GM18907 (cell line): ENCODE data around the gene ABLIM2.

Experiments used
- ATAC-seq: cut with Tn5 transposase; IDR thresholded peaks from one replicate; pipeline ENCODE4 v1.9.1; 2021; ENCODE audit warnings: mild to moderate bottlenecking, moderate library complexity; ENCODE audit not compliant: unreplicated experiment

ABLIM2 gene

DNA sequence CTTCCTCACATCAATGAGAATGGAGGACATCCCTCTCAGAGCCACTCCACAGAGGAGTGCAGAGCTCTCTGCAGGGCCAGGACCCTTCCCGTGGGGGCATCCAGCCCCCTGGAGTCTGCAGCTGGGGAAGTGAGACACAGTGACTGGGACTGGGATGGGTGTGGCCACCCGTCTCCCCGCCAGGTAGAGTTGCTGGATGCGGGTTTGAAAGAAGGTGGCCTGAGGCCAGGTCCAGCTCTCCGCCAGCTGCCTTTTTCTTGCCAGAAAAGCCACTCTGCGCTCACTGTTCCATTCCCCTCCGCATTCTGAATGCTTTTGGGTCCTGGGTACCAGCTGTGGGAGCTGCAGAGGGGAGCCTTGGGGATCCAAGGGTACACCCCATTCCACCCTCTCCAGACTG is 82.6 kb downstream of the ABLIM2 start:
- ATAC-seq, result no peak

GRCh38 chr4:8073206-8073863 is 85.3 kb downstream of the ABLIM2 start:
- ATAC-seq, result no peak

GRCh38 chr4:8072235-8072968 is 86.2 kb downstream of the ABLIM2 start:
- ATAC-seq, result no peak

- ATAC-seq, result no peak
Observed at GRCh38 chr4:8071766-8072165, 86.8 kb downstream of the ABLIM2 start.

DNA sequence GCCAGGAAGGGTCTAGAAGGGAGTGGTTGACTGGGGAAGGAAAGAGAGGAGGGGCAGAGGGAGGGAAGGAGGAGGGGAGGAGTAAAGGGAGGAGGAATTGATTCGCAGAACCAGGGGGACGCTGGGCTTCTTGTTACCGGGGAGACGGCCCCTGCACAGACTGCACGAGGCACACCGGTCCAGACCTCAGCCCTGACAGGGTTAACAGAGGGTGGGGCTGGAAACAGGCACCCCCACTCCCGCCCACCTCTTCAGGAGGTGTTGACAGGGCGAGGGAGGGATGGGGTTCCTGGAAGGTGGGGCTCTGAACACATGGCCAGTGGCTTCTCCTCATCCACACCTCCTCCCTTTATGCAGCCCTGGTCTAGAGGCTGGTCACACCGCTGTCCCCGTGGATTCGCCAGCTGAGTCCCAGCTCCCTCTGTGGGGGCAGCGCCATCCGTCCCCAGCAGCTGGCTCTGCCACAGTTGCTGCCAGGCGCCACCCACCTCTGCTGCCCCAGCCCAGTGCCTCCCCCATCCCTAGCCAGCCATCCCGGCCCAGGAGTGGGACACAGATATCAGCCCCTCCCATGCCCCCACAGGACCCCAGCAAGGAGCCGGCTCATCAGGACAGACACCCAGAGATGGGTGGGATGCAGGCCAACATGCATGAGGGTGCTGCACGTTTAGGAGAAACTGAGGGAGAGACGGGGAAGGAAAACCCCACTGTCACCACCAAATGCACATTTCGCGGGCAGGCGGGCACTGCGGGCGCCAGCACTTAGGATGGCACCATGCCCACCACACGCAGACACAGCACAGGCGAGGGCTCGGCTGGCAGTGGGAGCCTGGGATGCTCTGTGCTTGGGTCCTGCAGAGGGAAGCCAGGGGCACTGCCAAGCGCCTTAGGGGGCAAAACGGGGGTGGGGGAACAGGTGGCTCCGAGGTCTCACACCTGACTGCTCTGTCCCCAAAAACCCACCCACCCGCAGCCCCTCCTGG is 87.6 kb downstream of the ABLIM2 start:
- ATAC-seq, result no peak

DNA sequence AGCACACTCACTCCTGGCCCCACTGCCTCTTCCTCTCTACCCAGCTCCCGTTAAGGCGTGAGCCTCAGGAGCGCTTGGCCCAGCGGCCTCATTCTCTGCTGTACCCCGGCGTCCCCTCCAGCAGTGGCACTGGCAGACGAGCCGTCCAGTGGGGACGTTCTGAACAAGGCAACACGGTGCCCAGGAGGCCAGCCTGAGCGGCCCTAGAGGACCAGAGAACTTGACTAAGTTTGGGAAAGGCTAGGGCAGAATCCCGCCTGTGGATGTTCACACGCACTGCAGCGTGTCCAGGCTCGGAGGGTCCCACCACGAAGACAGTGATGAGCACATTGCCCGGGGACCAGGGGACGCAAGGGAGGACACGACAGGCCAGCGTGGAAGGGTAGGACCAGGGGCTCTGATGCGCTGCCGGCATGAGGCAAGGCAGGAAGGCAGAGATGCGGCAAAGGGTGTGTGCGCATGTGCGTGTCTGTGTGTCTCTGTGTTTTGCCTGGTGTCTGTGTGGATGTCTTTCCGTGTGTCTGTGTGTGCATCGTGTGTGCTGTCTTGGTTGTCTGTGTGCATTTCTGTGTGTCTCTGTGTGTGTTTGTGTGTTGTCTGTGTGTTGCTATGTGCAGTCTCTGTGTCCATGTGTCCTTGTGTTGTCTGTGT is 89.4 kb downstream of the ABLIM2 start:
- no peak for ATAC-seq

DNA sequence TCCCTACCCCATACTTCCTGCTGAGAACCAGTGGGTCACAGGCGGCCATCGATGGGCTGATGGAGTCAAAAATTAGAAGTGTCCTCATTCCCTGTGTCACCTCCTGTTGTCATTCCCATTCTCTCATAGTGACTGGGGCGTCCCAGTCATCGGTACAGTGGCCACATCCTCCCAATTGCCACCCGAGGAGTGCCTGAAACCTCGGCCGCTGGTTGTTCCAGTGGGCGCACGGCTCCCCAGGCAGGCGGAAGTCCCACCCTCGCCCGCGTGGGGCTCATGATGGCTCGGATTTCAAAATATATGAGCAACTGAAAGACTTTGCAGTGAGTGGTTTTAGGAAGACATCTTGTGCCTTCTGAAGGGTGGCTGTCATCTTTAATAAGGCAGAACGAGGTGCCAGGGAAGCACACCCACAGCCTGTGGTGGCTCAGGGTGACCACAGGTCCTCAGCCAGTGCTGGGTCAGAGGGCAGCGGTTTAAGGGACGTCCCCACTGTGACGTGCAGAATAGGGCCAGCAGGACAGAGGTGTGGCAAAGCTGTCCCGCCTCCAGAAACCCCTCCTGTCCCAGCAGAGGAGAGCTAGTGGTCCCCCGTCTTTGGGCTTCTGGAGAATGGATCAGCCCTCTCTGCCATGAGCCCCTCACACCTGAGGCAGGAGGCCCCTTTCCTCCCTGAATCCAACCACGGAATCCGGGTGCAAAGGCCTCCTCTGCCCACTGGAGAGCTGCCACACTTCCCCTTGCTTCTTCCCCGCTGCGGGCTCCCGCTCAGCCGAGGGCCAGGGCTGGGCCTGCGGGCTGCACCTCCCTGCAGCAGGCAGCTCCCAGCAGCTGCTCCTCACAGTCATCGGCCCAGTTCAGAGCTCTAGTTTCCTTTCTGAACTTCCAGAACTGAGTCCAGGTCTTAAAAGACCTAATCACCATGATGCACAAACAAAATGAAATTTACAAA is 90.4 kb downstream of the ABLIM2 start:
- ATAC-seq, result no peak

DNA sequence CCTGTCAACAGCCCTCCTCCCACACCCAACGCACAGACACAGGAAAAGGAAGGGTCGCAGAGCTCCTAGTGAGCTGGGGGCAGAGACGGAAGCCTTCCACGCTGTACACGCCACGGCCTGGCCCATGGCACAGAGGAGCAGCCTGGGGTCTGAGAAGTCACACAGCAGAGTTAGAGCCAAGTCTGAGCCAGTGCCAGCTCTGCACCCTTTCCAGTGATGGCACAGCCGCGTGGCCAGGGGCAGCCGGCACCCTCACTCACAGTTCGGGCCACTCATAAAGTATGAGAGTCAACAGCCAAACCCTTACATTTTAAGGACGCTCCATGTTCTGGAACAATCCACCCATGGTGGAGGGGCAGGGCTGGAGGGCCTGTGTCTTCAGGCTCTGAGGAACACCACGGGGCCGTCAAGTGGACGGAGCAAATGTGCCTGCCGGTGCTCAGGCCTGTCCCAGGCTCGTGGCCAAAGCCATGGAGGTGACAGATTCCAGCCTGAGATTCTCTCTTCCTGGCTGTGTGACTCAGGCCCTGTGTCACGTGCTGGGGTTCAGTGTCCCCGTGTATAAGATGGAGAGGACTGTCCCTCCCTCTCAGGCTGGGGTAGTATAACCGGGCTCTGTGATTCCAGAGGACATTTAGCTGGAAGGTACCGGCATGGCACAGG is 91.2 kb downstream of the ABLIM2 start:
- ATAC-seq, result no peak

DNA sequence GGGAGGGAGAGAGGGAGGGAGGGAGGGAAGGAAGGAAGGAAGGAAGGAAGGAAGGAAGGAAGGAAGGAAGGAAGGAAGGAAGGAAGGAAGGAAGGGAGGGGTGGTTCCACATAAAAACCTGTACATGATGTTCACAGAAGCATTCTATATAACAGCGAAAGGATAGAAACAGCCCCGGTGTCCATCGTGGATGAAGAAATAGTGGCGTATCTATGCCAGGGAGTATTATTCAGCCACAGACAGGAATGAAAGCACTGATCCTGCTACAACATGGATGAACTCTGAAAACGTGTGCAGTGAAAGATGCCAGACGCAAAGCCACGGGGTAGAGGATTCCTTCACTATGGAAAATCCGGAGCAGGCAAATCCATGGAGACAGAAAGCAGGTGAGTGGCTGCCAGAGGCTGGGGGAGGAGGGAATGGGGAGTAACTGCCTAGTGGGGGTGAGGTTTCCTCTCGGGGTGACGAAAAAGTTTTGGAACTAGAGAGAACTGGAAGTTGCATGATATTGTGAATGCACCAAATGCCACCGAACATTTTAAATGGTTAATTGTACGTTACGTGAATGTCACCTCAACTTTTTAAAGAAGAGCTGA is 92.2 kb downstream of the ABLIM2 start:
- ATAC-seq, result no peak

DNA sequence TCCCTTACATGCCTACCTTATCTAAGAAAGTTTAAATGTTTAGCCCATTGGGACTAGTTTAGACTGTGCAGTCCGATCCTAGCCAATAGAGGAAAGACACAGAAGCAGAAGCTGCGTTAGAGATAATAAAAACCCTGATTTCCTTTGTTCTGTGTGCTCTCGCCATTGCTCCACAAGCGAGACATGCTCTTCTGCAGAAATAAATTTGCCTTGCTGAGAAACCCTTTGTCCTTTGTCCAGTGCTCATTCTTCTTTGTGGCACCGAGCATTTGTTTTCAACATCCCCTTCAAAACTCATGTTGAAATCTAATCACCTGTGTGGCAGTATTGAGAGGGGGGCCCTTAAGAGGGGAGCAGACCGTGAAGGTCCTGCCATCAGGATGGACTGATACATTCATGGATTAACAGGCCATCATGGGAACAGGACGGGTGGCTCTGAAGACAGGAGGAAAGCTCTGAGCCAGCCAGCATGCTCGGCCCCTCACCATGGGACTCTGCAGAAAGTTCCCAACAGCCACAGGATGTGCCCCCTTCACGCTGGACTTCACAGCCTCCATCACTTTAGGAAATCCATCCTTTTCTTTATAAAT is 94.5 kb downstream of the ABLIM2 start:
- ATAC-seq, result no peak

DNA sequence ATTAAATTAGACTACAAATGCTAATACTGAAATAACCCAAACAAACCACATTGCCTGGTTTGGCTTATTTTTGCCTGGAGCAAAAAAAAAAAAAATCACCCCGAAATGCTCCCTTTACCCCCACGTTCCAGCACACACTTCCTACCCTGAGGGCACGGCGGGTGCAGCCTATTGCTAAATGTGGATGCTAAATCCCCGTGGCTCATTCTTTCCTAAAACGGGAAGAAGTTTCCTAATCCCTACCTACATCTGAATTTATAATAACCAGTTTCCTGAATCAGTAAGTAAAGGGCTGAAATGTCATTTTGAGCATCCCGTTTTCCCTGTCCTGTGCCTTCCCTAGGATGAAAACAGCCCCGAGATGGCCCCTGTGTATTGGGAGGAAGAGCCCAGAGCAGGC is 97.0 kb downstream of the ABLIM2 start:
- no peak for ATAC-seq

GRCh38 chr4:8061145-8061544 is 97.5 kb downstream of the ABLIM2 start:
- ATAC-seq, result no peak

- ATAC-seq, result no peak
Observed at GRCh38 chr4:8060632-8061031, 98.0 kb downstream of the ABLIM2 start.

- no peak for ATAC-seq
Observed at GRCh38 chr4:8058031-8058479, 100.6 kb downstream of the ABLIM2 start.

DNA sequence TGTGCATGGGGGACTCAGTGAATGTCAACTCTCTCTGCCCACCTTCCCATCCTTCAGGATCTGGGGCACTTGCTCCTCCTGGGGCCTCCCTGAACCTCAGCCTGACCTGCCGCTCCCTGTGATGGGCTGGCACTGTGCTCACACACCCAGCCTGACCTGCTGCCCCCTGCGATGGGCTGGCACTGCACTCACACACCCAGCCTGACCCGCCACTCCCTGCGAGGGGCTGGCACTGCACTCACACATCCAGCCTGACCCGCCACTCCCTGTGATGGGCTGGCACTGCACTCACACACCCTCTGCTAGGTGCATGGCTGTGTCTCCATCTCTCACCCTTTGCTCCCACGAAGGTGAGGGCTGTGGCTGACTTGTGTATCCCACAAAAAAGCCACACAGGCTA is 103.4 kb downstream of the ABLIM2 start:
- ATAC-seq, result no peak

- no peak for ATAC-seq
Observed at GRCh38 chr4:8053688-8054449, 104.7 kb downstream of the ABLIM2 start.

DNA sequence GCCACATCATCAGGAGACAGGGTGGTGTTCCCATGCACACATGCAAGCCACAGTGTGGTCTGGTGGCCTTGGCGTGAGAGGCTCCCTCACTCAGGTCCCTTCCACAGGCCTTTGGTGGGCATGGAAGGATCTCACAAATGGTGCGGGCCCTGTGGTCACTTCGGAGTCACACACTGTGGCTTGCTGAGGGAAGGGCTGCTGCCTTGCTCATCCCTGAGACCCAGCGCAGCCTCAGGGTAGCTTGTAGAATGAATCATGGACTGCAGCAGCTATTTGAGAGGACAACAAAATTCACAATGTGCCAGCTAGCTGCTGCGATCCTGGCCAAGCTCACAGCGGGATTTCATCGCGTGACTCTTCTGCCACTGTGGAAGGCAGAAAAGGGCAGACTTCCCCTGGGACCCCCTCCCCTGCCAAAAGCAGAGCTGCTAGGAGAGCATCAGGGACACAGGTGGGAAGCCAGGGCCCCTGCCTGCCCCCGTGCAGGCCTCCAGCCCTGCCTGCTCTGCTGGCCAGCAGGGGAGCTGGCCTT is 106.4 kb downstream of the ABLIM2 start:
- no peak for ATAC-seq
